Body of pancreas (tissue), 4 donors: Measurements from ENCODE around the gene TMEM237.
"Not testable (repeated sequence)": the region's sequence is repeated elsewhere in the genome, so short reads cannot be mapped to it uniquely, and the experiment has no call there.

Experiments used
- CTCF ChIP-seq, 7 experiments: fragments of 450-650 bp in 4 of 7; fragments of 200-600 bp in 3 of 7; sonication (generic) in 3 of 7; IDR thresholded peaks; one replicate each; pipeline ENCODE4 v1.5.1; 2016 to 2019; ENCODE audit warnings: antibody characterized with exemption in 7 of 7
- POLR2A ChIP-seq, 3 donors: fragments of 450-650 bp; IDR thresholded peaks; one replicate each; pipeline ENCODE4 v1.6.1; 2016; ENCODE audit warnings: antibody characterized with exemption in 3 of 3, mild to moderate bottlenecking in 2 of 3

GRCh38 chr2:201671205-201671604 is 27.9 kb upstream of the TMEM237 start:
- not testable (repeated sequence) for TF ChIP-seq CTCF, POLR2A (IDR thresholded peaks at IDR 0.05)
